Ovary (tissue), 3 donors: ENCODE results near the gene PCDHGA1.
"Not testable (repeated sequence)": the region's sequence is repeated elsewhere in the genome, so short reads cannot be mapped to it uniquely, and the experiment has no call there.

Source experiments
- EP300 ChIP-seq: sonication (generic); formaldehyde crosslinking; IDR thresholded peaks from one replicate; pipeline ENCODE4 v1.6.1; 2017; ENCODE audit warnings: antibody characterized with exemption
- POLR2A ChIP-seq: fragments of 450-650 bp; IDR thresholded peaks from one replicate; pipeline ENCODE4 v1.6.1; 2017; ENCODE audit warnings: antibody characterized with exemption, mild to moderate bottlenecking, moderate library complexity
- TF ChIP-seq, protein P1 (sequence below), 3 donors: fragments of 450-650 bp in 2 of 3; fragments of 200-600 bp in 1 of 3; IDR thresholded peaks; one replicate each; pipeline versions ENCODE4 v1.5.1 to v1.8.0; 2016 to 2022; ENCODE audit warnings: antibody characterized with exemption in 3 of 3, mild to moderate bottlenecking in 1 of 3
- donor health status: DM: no; HTN: no; CAD: no.

DNA sequence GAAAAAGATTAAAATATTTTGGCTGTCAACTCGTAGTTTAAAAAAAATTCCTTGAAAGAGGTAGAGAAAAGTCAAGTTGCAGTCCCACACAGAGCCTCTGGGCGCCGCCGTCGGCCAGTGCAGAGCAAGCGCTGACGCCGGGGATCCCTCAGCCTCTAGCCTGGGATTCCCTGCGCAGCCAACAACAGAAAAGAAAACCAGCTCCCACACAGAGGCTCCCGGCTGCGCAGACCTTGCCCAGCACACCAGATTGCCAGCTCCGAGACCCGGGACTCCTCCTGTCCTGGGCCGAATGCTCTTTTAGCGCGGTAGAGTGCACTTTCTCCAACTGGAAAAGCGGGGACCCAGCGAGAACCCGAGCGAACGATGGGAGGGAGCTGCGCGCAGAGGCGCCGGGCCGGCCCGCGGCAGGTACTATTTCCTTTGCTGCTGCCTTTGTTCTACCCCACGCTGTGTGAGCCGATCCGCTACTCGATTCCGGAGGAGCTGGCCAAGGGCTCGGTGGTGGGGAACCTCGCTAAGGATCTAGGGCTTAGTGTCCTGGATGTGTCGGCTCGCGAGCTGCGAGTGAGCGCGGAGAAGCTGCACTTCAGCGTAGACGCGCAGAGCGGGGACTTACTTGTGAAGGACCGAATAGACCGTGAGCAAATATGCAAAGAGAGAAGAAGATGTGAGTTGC, 87.3 kb downstream of the PCDHGA1 start, which contains the start of gene PCDHGB7:
- TF ChIP-seq, protein P1, sequence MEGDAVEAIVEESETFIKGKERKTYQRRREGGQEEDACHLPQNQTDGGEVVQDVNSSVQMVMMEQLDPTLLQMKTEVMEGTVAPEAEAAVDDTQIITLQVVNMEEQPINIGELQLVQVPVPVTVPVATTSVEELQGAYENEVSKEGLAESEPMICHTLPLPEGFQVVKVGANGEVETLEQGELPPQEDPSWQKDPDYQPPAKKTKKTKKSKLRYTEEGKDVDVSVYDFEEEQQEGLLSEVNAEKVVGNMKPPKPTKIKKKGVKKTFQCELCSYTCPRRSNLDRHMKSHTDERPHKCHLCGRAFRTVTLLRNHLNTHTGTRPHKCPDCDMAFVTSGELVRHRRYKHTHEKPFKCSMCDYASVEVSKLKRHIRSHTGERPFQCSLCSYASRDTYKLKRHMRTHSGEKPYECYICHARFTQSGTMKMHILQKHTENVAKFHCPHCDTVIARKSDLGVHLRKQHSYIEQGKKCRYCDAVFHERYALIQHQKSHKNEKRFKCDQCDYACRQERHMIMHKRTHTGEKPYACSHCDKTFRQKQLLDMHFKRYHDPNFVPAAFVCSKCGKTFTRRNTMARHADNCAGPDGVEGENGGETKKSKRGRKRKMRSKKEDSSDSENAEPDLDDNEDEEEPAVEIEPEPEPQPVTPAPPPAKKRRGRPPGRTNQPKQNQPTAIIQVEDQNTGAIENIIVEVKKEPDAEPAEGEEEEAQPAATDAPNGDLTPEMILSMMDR (IDR thresholded peaks at IDR 0.05): peak in 1 of 3 donors; percentile 42
- not testable (repeated sequence) for TF ChIP-seq EP300, POLR2A
